Parathyroid adenoma (tissue), 2 donors: ENCODE data around the gene MYLK.

Source experiments
- H2AFZ ChIP-seq: fragments of 300-600 bp; sonication (generic); one replicate; pipeline ENCODE4 v1.7.0; 2017; ENCODE audit warnings: antibody characterized with exemption, mild to moderate bottlenecking
- H3K27ac ChIP-seq: fragments of 300-600 bp; sonication (generic); one replicate; pipeline ENCODE4 v1.7.0; 2017
- H3K27me3 ChIP-seq: fragments of 300-600 bp; sonication (generic); one replicate; pipeline ENCODE4 v1.7.0; 2017; ENCODE audit warnings: low read length; ENCODE audit not compliant: control insufficient read depth, insufficient read depth
- H3K36me3 ChIP-seq: fragments of 300-600 bp; sonication (generic); one replicate; pipeline ENCODE4 v1.7.0; 2017; ENCODE audit warnings: low read length; ENCODE audit not compliant: control insufficient read depth, insufficient read depth
- H3K4me1 ChIP-seq: fragments of 300-600 bp; sonication (generic); one replicate; pipeline ENCODE4 v1.7.0; 2017; ENCODE audit warnings: control low read depth
- H3K4me2 ChIP-seq: fragments of 300-600 bp; sonication (generic); one replicate; pipeline ENCODE4 v1.7.0; 2017; ENCODE audit warnings: low read length
- H3K4me3 ChIP-seq: fragments of 300-600 bp; sonication (generic); one replicate; pipeline ENCODE4 v1.7.0; 2017; ENCODE audit warnings: low read depth, low read length
- H3K79me2 ChIP-seq: fragments of 300-600 bp; sonication (generic); one replicate; pipeline ENCODE4 v1.7.0; 2017; ENCODE audit warnings: control low read depth
- H3K9ac ChIP-seq: fragments of 300-600 bp; sonication (generic); one replicate; pipeline ENCODE4 v1.7.0; 2017; ENCODE audit warnings: mild to moderate bottlenecking
- H3K9me3 ChIP-seq: fragments of 300-600 bp; sonication (generic); one replicate; pipeline ENCODE4 v1.7.0; 2017; ENCODE audit warnings: low read length; ENCODE audit not compliant: control insufficient read depth
- CTCF ChIP-seq: fragments of 300-600 bp; sonication (generic); IDR thresholded peaks from one replicate; pipeline ENCODE4 v1.7.0; 2017; ENCODE audit warnings: antibody characterized with exemption, mild to moderate bottlenecking
- donor health status: primary hyperparathyroidism.

MYLK gene

GRCh38 chr3:123685780-123686179 lies 198.4 kb downstream of the MYLK start:
- TF ChIP-seq CTCF = no peak
- Histone ChIP-seq H2AFZ (no peak overlapping the region), H3K79me2 (no peaks in the 10 kb centered on the region), H3K36me3 (no peaks in the 10 kb centered on the region), H3K9ac (no peak overlapping the region), H3K9me3 (no peaks in the 10 kb centered on the region), H3K4me3 (no peak overlapping the region), H3K4me1 (no peaks in the 10 kb centered on the region), H3K27me3 (no peaks in the 10 kb centered on the region), H3K27ac (no peak overlapping the region), H3K4me2 (no peak overlapping the region)

- no peaks in the 10 kb centered on the region for H3K4me1 ChIP-seq
- H3K4me3 ChIP-seq = no peak overlapping the region
- no peaks in the 10 kb centered on the region for H3K79me2 ChIP-seq
- no peaks in the 10 kb centered on the region for H3K9me3 ChIP-seq
- no peak overlapping the region for H3K9ac ChIP-seq
- H3K27ac ChIP-seq = no peak overlapping the region
- no peaks in the 10 kb centered on the region for H3K27me3 ChIP-seq
- H3K4me2 ChIP-seq = no peak overlapping the region
- no peaks in the 10 kb centered on the region for H3K36me3 ChIP-seq
- H2AFZ ChIP-seq = no peak overlapping the region
- no peak for TF ChIP-seq CTCF
Observed at GRCh38 chr3:123684636-123685035, 199.5 kb downstream of the MYLK start.

GRCh38 chr3:123684209-123684608 lies 199.9 kb downstream of the MYLK start:
- TF ChIP-seq CTCF = no peak
- Histone ChIP-seq H3K4me2 (no peak overlapping the region), H3K9me3 (no peaks in the 10 kb centered on the region), H3K9ac (no peak overlapping the region), H3K27me3 (no peaks in the 10 kb centered on the region), H3K4me3 (no peak overlapping the region), H3K27ac (no peak overlapping the region), H2AFZ (no peak overlapping the region), H3K4me1 (no peaks in the 10 kb centered on the region), H3K36me3 (no peaks in the 10 kb centered on the region), H3K79me2 (no peaks in the 10 kb centered on the region)

- Histone ChIP-seq H3K36me3 (no peaks in the 10 kb centered on the region), H3K4me1 (no peaks in the 10 kb centered on the region), H2AFZ (no peak overlapping the region), H3K9ac (no peak overlapping the region), H3K27me3 (no peaks in the 10 kb centered on the region), H3K27ac (no peak overlapping the region), H3K4me2 (no peak overlapping the region), H3K4me3 (no peak overlapping the region), H3K79me2 (no peaks in the 10 kb centered on the region), H3K9me3 (no peaks in the 10 kb centered on the region)
- no peak for TF ChIP-seq CTCF
Observed at GRCh38 chr3:123683505-123684154, 200.5 kb downstream of the MYLK start.

- H3K4me1 ChIP-seq = peaks cover 3% of the 10 kb centered on the region
- no peak overlapping the region for H3K4me2 ChIP-seq
- no peaks in the 10 kb centered on the region for H3K36me3 ChIP-seq
- H3K9me3 ChIP-seq = no peaks in the 10 kb centered on the region
- no peaks in the 10 kb centered on the region for H3K27me3 ChIP-seq
- H3K79me2 ChIP-seq = no peaks in the 10 kb centered on the region
- TF ChIP-seq CTCF = no peak
- H3K4me3 ChIP-seq = no peak overlapping the region
- no peak overlapping the region for H2AFZ ChIP-seq
- H3K9ac ChIP-seq = no peak overlapping the region
- no peak overlapping the region for H3K27ac ChIP-seq
Observed at GRCh38 chr3:123682781-123683504, 201.2 kb downstream of the MYLK start.
